Esophagus squamous epithelium (tissue), 5 donors: ENCODE data around the gene TRPT1. TPM values are rescaled to one million over a fixed set of nuclear protein-coding genes. Genes with fewer than 3 reads are reported as not detected.

Experiments used
- DNase-seq: peaks from one replicate; lab custom pipeline; 2025; lab: John Stamatoyannopoulos, UW
- H3K27ac ChIP-seq, 4 donors: fragments of 200-600 bp; sonication (generic); one replicate each; pipeline ENCODE4 v1.5.1; 2016 to 2019; ENCODE audit warnings: mild to moderate bottlenecking in 1 of 4
- H3K27me3 ChIP-seq, 4 donors: fragments of 200-600 bp; sonication (generic); 1 replicate in 3 of 4; 2 replicates in 1 of 4; pipeline versions ENCODE4 v1.5.1 to v1.6.0; 2017 to 2021; ENCODE audit warnings: antibody characterized with exemption in 1 of 4
- H3K36me3 ChIP-seq, 3 donors: fragments of 200-600 bp; sonication (generic); one replicate each; pipeline ENCODE4 v1.5.1; 2016 to 2019
- H3K4me1 ChIP-seq, 3 donors: fragments of 200-600 bp; sonication (generic); one replicate each; pipeline ENCODE4 v1.5.1; 2017 to 2019
- H3K4me3 ChIP-seq, 4 donors: fragments of 200-600 bp; sonication (generic); 1 replicate in 3 of 4; 2 replicates in 1 of 4; pipeline ENCODE4 v1.5.1; 2016 to 2019; ENCODE audit warnings: mild to moderate bottlenecking in 2 of 4, moderate library complexity in 1 of 4
- H3K9me3 ChIP-seq, 3 donors: fragments of 200-600 bp; sonication (generic); one replicate each; pipeline ENCODE4 v1.5.1; 2016 to 2019
- POLR2A ChIP-seq, 4 donors: fragments of 450-650 bp; IDR thresholded peaks; one replicate each; pipeline ENCODE4 v1.6.1; 2017; ENCODE audit warnings: antibody characterized with exemption in 4 of 4, mild to moderate bottlenecking in 4 of 4, moderate library complexity in 3 of 4
- WGBS, 2 donors: methylation state at CpG; one replicate each; pipeline ENCODE4 v1.1.5; 2018; 5-methylcytosine and 5-hydroxymethylcytosine counted together
- intact Hi-C: fragments of 100-400 bp; cut with DNase I; formaldehyde crosslinking; loops from one replicate; pipeline ENCODE4 v1.15.0; 2022
- total RNA-seq, 4 donors: library from RNA; depleted of rRNA; stranded (reverse); fragments of >200 nt; gene quantifications; one replicate each; pipeline ENCODE4 v1.1.0, GENCODE V29; 2016
- TF ChIP-seq, protein P1 (sequence below), 6 experiments: fragments of 450-650 bp in 4 of 6; fragments of 200-600 bp in 2 of 6; sonication (generic) in 2 of 6; IDR thresholded peaks; one replicate each; pipeline ENCODE4 v1.5.1; 2016 to 2019; ENCODE audit warnings: antibody characterized with exemption in 6 of 6, mild to moderate bottlenecking in 4 of 6, moderate library complexity in 4 of 6
- donor health status: DM: yes; HTN: yes; CAD: no.

Gene TRPT1
- total RNA-seq, 4 donors from 2014 or later, result 23.9 to 68.7 (median 45.8) TPM

DNA sequence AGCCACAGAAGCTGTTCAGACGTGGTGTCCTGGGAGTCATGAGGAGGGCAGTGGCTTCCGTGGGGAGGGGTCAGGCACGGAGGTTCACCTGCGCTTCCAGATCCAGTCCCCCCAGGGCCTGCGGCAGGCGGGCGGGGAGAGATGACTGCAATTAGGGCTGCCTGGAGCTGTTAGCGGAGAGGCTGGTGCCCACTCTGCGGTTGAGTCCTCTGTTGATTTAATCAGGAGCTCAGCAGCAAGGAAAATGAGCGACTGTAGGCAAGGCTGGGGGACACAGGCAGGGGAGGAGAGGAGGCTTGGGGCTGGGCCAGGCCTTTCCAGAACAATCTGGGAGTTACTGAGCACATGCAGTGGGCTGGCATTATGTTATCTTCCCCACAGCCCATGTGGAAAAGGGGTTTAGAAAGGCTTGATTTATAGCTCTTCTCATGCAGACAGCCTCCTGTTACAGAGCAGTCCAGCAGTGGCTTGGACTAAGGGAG, 38.4 kb upstream of the TRPT1 start:
- TF ChIP-seq, protein P1, sequence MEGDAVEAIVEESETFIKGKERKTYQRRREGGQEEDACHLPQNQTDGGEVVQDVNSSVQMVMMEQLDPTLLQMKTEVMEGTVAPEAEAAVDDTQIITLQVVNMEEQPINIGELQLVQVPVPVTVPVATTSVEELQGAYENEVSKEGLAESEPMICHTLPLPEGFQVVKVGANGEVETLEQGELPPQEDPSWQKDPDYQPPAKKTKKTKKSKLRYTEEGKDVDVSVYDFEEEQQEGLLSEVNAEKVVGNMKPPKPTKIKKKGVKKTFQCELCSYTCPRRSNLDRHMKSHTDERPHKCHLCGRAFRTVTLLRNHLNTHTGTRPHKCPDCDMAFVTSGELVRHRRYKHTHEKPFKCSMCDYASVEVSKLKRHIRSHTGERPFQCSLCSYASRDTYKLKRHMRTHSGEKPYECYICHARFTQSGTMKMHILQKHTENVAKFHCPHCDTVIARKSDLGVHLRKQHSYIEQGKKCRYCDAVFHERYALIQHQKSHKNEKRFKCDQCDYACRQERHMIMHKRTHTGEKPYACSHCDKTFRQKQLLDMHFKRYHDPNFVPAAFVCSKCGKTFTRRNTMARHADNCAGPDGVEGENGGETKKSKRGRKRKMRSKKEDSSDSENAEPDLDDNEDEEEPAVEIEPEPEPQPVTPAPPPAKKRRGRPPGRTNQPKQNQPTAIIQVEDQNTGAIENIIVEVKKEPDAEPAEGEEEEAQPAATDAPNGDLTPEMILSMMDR (IDR thresholded peaks at IDR 0.05), result no peak
- TF ChIP-seq POLR2A (IDR thresholded peaks at IDR 0.05), result no peak
- intact Hi-C loops, result no loop called here

DNA sequence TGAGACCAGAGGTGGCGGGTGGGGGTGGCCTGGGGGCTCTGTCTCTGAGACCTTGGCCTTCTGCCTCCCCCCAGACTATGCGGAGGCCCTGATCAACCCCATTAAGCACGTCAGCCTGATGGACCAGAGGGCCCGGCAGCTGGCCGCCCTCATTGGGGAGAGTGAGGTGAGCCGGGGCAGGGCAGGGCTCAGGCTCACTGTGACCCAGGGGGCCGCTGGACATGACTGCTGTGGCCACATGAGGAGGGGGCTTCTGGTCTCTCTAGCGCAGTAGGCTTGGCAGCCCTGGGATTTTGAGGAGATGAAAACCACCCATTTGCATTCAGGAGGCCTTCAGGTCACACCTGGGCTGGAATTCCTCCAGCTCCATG, 37.9 kb upstream of the TRPT1 start:
- Histone ChIP-seq H3K27ac (no peak overlapping the region), H3K4me1 (peaks cover 24 to 37% (median 24%) of the 10 kb centered on the region in 3 donors), H3K9me3 (no peaks in the 10 kb centered on the region), H3K4me3 (no peak overlapping the region), H3K27me3 (no peaks in the 10 kb centered on the region), H3K36me3 (peaks cover 43 to 82% (median 51%) of the 10 kb centered on the region in 3 donors)
- 50% methylated on average over 1 of the region's 8 CpGs; no CpG with 5 or more reads in 1 of the 2 donors for WGBS, 2 donors
- intact Hi-C loops, result no loop called here
- no peak for TF ChIP-seq POLR2A (IDR thresholded peaks at IDR 0.05)
- TF ChIP-seq, protein P1 (IDR thresholded peaks at IDR 0.05), result no peak
- DNase-seq, result no peak

More for the DNA sequence above, 38.4 kb upstream of the TRPT1 start:
- peaks cover 25 to 42% (median 27%) of the 10 kb centered on the region in 3 donors for H3K4me1 ChIP-seq
- H3K9me3 ChIP-seq, result no peaks in the 10 kb centered on the region
- no peak for DNase-seq
- H3K27ac ChIP-seq, result no peak overlapping the region
- H3K27me3 ChIP-seq, result no peaks in the 10 kb centered on the region
- H3K36me3 ChIP-seq, result peaks cover 39 to 77% (median 46%) of the 10 kb centered on the region in 3 donors
- H3K4me3 ChIP-seq, result no peak overlapping the region
- 83 to 84% methylated on average over 2 to 3 of the region's 10 CpGs for WGBS, 2 donors

DNA sequence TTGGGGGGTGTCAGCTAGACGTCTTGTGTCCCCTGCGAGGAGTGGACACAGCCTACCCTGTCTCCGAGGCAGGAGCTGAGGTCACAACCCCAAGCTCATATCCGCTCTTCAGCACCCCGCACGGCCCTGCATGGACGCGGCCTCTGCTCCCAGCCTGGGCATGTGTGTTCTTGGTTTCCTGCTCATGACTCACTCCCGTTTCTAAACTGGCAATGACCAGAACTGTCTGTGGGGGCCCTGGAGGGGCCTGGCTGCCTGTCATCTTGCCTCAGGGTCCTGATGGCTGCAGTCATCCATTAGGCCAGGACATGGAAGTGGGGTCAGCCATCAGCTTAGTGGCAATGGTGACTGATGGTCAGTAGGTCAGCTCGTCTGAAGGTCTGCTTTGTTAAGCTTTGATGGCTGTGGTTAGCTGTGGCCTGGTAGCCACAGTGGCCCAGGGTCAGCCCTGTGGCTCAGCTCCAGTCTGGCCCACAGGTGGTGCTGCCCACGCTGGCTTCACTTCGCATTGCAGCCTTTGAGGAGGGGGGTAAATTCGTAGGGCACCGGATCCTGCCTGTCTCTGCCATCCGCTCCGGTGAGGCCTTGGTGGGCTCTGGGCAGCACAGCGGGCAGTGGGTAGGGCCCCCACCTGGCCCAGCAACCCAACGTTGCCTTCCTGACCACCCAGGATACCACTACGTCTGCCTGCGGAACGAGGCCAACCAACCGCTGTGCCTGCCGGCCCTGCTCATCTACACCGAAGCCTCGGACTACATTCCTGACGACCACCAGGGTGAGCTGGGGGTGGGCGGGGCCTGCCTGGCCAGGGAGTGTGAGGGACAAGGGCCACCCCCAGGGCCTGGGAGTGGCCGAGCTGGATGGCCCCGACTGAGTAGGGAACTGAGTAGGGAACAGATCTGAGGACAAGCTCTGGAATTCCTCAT, 37.3 kb upstream of the TRPT1 start:
- no peak for TF ChIP-seq POLR2A (IDR thresholded peaks at IDR 0.05)
- TF ChIP-seq, protein P1 (IDR thresholded peaks at IDR 0.05), result no peak
- Histone ChIP-seq H3K27me3 (no peaks in the 10 kb centered on the region), H3K27ac (no peak overlapping the region), H3K4me3 (no peak overlapping the region), H3K4me1 (peaks cover 17 to 31% (median 17%) of the 10 kb centered on the region in 3 donors), H3K36me3 (peaks cover 49 to 88% (median 54%) of the 10 kb centered on the region in 3 donors), H3K9me3 (no peaks in the 10 kb centered on the region)
- DNase-seq, result no peak
- intact Hi-C loops, result no loop called here
- 35 to 80% methylated on average over 2 to 9 of the region's 29 CpGs for WGBS, 2 donors

DNA sequence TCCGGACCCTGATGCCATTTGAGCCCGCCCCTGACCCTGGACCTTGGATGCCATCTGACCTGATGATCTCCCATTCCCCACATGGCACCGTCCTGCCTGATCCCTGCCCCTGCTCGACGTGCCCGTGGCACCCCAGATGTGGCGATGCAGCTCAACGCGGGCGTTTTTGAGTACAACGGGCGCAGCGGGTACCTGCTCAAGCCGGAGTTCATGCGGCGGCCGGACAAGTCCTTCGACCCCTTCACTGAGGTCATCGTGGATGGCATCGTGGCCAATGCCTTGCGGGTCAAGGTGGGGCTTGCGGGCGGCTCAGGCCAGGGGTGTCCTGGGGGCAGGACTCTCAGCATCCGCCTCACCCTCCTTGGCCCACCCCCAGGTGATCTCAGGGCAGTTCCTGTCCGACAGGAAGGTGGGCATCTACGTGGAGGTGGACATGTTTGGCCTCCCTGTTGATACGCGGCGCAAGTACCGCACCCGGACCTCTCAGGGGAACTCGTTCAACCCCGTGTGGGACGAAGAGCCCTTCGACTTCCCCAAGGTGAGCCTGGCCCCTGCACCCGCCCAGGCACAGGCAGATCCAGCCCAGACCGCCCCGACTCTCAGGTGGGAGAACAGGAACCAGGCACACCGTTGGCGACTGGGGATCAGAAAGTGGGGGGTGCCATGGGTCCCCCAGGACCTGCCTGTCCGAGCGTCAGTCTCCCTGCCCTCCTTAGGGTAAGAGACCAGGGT, 36.5 kb upstream of the TRPT1 start:
- peaks cover 50 to 97% (median 54%) of the 10 kb centered on the region in 3 donors for H3K36me3 ChIP-seq
- no peaks in the 10 kb centered on the region for H3K27me3 ChIP-seq
- WGBS, 2 donors, result 89 to 97% methylated on average over 10 to 15 of the region's 42 CpGs
- DNase-seq, result no peak
- no peak overlapping the region for H3K27ac ChIP-seq
- no peak for TF ChIP-seq POLR2A (IDR thresholded peaks at IDR 0.05)
- TF ChIP-seq, protein P1 (IDR thresholded peaks at IDR 0.05), result no peak
- no peaks in the 10 kb centered on the region for H3K9me3 ChIP-seq
- no peak overlapping the region for H3K4me3 ChIP-seq
- H3K4me1 ChIP-seq, result peaks cover 9 to 22% (median 9%) of the 10 kb centered on the region in 3 donors
- intact Hi-C loops, result no loop called here
